Cerebellar nuclear complex (tissue), 1 donor: ENCODE data around the gene PRMT9.

Source experiments
- DNase-seq, 2 experiments: peaks; one replicate each; lab custom pipeline; 2025; lab: John Stamatoyannopoulos, UW

Gene PRMT9

DNA sequence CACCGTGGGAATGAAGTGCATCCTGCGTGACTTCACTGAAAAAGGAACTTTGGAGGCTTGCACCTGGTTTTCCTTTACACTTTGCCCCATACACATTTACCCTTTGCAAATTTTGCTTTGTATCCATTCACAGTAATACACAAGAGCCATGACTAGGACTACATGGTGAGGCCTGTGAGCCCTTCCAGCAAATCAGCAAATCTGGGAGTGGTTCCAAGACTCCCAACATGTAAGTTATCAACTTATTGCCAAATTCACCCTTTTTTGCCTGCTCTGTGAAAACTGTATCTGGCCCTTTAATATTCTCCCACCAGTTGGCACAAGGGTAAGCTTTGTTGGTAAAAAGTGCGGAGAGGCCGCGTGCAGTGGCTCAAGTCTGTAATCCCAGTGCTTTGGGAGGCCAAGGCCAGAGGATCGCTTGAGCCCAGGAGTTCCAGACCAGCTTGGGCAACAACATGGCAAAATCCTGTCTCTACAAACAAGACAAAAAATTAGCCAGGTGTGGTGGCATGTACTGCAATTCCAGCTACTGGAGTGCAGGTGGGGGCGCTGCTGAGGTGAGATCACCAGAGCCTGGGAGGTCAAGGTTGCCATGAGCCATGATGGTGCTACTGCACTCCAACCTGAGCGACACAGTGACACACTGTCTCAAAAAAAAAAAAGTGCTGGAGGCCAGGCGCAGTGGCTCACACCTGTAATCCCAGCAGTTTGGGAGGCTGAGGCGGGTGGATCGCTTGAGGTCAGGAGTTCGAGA, 5.0 kb downstream of the PRMT9 start:
- DNase-seq: no peak

- no peak for DNase-seq
These were observed 5.9 kb downstream of the PRMT9 start for GRCh38 chr4:147678106-147678505.

DNA sequence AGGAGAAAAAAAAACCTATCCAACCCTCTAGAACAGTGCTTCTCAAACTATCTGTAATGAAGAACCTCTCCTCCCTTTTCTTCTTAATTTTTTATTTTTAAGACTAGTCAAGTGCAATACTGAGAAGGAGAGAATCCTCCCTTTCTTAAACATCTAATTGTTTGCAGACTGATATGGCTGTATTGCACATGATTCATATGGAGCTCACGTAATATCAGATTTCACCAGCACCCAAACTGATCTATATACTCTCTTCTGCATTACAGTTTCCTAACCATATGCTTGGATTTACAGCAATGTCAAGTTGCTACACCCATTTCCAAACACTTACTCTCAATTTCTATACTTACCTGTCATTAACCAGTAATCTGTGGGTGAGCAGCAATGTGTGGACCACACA, 9.5 kb downstream of the PRMT9 start:
- no peak for DNase-seq

GRCh38 chr4:147674073-147674472, 9.9 kb downstream of the PRMT9 start:
- DNase-seq: no peak

DNA sequence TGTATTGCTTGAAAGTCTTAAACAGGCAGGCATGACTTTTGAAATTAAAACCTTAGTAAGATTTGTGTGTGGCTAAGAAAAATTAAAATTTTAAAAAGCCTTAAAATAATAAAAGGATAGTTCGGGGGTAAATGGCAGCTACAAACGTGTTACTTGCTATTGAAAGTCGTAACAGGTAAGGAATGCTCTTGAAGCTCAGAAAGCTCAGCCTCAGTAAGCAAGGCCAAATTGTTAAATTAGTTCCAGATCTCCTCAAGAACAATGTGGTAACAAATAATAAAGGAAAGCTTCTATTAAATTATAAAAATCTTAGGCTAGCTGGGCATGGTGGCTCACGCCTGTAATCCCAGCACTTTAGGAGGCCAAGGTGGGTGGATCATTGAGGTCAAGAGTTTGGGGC, 25.5 kb downstream of the PRMT9 start:
- no peak for DNase-seq

DNA sequence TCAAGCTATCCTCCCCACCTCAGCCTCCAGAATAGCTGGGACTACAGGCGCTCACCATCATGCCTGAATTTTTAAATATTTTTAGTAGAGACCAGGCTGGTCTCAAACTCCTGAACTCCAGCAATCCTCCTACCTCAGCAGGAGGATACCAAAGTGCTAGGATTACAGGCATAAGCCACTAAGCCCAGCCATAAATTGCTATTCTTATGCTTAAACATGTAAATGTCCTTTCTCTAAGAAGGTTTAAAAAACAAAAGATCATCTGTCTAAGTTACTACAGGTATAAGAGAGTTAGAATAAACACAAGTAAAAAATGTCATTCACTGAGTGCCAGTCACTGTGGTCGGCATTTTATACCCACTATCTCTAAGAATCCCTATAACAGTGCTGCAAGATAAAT, 28.3 kb downstream of the PRMT9 start:
- DNase-seq: no peak

DNA sequence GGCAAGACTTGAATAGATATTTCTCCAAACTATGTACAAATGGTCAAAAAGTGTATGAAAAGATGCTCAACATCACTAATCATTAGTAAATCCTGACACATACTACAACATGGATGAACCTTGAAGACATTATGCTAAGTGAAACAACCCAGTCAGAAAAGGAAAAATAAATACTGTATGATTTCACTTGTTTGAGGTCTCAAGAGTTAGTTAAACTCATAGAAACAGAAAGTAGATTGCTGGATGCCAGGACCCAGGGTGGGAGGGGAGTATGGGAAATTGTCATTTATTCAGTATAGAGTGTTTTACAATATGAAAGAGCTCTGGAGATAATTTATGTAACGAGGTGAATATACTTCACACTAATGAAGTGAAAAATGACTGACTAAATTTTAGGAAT, 32.4 kb downstream of the PRMT9 start:
- DNase-seq: no peak

GRCh38 chr4:147648656-147649055, 35.3 kb downstream of the PRMT9 start:
- no peak for DNase-seq

DNA sequence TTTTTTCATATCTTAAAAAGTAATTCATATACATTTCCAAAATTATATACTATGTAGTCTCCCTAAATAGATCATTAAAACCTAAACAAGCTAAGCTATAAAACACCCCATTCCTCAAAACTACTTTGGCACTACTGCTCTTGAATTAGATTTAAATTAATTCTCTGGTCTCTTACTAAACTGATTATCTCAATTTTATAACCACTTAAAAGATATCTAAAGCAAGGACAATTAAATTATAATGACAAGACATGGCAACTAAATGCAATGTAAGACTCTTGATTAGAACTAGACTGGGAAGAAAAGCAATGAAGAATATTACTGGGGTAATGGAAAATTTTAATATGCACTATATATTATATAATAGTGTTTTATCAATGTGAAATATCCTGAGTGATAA, 38.9 kb downstream of the PRMT9 start:
- no peak for DNase-seq

DNA sequence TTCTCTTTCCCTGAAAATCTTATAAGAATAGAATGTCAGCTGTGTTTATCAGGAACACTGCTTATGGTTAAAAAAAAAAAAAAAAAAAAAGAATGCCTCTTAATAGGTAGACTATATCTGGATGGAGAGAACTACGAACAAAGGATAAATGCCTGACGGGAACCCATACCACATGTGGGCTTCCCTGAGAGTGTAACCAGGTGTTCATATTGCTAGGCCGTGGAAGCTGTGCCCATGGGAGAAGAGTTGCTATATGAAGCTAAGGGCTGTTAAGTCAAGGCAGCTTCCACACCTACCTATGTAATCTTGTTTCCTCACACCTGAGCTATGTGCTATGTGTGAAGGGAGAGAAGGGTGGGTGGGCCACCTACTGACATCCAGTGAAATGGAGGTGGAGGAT, 39.5 kb downstream of the PRMT9 start:
- DNase-seq: no peak

DNA sequence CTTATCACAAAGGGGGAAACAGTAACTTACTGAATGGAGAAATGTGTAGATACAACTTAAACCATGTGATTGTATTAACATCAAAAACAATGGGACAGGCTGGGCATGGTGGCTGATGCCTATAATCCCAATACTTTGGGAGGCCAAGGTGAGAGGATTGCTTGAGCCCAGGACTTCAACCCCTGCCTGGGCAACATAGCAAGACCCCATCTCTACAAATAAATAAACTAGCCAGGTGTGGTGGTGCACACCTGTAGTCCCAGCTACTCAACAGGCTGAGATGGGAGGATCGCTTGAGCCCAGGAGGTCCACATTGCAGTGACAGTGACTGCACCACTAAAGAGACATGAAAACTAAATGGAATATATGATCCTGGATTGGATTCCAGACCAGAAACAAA, 40.3 kb downstream of the PRMT9 start:
- DNase-seq: no peak

DNA sequence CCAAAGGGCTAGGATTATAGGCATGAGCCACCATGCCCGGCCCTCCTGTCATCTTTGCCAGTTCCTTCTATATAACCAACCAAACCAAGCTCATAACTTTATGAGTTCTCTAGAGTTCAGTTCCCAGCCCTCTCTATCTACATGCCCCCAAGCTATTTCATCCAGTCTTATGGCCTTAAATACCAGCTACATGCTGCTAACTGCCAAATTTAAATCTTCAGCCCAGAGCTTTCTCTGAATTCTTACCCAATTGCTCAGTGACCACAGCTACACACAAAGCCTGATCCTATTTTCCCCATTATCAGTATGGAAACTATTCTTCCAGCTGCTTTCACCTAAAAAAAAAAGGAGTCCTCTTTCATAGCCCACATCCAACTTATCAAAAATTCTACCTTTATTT, 43.6 kb downstream of the PRMT9 start:
- DNase-seq: no peak

DNA sequence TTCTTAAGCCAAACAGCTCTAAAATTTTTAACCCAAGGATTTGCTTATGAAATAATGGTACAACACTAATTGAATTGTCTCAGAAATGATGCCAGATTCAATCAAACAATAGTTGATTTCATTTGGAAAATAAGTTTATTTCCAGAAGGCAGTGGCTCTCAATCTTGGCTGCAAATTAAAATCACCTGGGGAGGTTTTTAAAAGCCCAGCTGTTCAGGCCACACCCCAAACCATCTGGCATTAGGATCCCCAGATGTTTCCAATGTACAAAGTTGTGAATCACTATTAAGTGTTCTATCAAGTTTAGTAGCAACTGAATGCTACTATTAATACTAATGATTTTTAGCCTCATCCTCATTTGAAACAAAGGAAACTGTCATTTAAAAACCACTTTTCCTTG, 44.6 kb downstream of the PRMT9 start:
- DNase-seq: no peak

DNA sequence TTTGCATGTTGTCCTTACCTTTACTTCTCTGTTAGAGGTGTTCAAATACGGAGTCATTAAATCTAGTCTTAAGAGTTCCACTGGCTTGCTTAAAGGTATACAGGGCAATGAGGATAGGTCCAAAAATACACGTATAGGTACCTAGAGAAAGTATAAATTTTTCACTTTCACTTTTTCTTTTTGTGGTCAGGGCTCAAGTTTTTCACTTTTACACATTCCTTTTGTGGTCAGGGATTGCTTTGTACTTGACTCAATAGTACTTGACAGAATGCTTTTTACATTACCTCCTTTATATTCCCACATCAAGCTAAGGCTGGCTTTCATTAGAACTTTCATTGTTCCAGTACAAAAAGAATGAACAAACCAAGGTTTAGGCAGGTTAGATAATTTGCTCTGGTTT, 45.0 kb downstream of the PRMT9 start:
- no peak for DNase-seq

DNA sequence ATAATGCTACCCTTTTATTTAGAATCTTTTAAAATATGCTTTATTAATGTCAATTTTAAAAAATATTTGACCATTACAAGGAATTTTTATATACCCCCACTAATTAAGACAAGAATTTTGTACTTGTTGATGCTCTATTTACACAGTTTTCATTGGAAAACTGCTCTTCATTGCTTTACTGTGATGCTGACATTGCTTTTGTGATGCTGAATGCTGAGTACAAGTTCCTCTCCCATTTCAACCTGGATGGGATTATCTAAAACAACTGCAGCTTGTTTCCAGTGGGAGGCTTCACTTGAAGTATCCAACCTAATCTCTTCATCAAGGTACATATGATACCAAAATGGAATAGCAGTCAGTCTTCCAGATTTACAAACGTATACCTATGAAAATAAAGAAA, 45.6 kb downstream of the PRMT9 start:
- DNase-seq: no peak

GRCh38 chr4:147635348-147635747, 48.6 kb downstream of the PRMT9 start:
- no peak for DNase-seq

GRCh38 chr4:147633643-147634042, 50.3 kb downstream of the PRMT9 start:
- DNase-seq: no peak

DNA sequence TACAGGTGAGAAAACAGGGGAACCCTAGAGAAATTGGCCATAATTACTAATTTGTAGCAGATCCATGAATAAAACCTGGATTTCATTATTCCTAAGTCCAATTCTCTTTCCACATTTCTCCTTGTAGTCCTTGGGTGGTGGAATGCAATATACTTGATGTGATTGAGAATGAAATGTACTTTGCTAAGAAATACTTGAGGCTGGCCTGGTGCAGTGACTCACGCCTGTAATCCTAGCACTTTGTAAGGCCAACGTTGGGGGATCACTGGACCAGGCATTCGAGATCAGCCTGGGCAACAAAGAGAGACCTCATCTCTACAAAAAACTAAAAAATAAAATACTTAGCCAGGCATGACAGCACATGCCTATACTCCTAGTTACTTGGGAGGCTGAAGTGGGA, 50.9 kb downstream of the PRMT9 start:
- DNase-seq: no peak

GRCh38 chr4:147629783-147630730, 53.9 kb downstream of the PRMT9 start:
- no peak for DNase-seq

- DNase-seq: no peak
These were observed 55.5 kb downstream of the PRMT9 start for GRCh38 chr4:147628415-147628814.

DNA sequence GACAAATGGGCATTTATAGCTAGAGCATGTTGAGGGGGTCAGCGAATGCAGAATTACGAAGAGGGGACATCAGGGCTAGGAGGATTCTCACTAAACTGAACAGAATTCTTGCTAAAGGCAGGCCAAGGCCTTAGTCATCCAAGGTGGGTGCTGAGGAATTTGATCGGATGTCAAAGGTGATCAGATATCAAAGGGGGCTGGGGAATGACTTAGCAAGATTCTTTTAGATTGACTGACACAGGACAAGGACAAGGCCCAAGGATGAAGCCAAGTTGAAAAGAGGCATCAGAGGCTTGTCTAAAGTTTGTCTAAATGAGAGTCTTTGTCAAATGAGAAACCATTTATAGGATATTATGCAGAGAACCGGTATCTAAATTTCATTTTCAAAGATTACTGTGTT, 57.1 kb downstream of the PRMT9 start:
- DNase-seq: no peak

- no peak for DNase-seq
These were observed 58.2 kb downstream of the PRMT9 start for GRCh38 chr4:147625733-147626132.

DNA sequence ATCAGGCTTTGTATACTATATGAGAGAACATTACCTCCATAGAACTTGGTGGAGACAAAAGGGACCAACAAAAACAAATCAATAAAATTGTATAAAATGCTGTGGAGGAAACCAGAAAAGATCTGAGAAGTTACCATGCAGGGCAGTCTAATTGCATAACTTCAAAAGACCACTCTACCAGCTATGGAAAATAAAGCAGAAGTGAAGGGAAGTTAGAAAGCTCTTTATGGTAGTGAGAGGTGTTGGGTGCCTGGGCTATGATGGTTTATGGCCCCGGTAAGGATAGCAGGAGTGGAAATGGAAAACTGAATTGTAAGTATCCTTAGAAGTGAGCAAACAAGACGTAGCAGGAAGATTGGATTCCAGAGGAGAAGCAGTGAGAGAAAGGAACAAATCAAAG, 63.6 kb downstream of the PRMT9 start:
- DNase-seq: no peak
